ENCODE measurements around the gene ISG15.
"Not testable (repeated sequence)": the region's sequence is repeated elsewhere in the genome, so short reads cannot be mapped to it uniquely, and the experiment has no call there.

Gene ISG15

DNA sequence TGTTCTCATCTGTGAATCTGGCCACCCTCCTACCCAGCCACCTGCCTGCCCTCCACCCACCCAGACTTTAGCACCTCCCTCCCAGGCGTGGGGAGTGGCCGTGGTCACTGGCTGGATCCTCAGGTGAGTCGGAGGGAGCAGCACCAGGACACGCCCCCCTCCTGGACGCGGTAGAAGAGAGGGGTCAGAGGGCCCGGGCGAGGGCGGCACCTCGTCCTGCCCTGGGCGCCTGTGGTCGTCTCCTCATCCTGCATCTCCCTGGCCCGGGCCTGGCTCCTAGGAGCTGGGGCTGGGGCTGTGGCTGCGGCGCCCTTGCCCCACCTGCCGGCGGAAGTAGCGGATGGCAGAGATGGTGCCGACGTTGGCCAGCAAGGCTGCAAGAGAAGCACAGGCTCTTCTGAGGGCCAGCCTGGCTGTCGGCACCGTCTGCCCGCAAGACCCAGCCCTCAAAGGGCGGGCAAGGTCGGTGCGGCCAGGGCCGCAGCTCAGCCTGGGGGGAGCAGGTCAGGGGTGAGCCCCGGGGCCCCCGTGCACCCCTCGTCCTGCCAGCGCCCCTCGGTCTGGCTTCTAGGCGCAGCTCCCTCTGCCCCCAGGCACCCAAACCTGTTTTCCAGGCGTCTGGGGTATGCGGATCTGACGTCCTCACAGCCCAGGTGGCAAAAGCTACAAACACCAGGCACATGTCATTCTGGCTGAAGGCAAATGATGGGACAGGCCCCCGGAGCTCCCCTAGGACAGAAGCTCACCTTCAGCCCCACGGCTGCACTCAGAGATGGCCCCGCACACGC lies 37.2 kb upstream of the ISG15 start:
- DNase-seq (ENCODE audit: low read depth) = peak; percentile 47

DNA sequence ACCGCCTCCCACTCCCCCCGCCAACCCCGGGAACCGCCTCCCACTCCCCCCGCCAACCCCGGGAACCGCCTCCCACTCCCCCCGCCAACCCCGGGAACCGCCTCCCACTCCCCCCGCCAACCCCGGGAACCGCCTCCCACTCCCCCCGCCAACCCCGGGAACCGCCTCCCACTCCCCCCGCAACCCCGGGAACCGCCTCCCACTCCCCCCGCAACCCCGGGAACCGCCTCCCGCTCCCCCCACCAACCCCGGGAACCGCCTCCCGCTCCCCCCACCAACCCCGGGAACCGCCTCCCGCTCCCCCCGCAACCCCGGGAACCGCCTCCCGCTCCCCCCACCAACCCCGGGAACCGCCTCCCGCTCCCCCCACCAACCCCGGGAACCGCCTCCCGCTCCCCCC lies 36.5 kb upstream of the ISG15 start:
- H3K4me3 ChIP-seq (replicated peaks; ENCODE audit: low read depth, low read length); DNase-seq (ENCODE audit: low read depth): not testable (repeated sequence)

More for the DNA sequence above, 37.2 kb upstream of the ISG15 start:
- no peak overlapping the region for H3K4me3 ChIP-seq (replicated peaks; ENCODE audit: low read depth, low read length)
- TF ChIP-seq, protein P1, sequence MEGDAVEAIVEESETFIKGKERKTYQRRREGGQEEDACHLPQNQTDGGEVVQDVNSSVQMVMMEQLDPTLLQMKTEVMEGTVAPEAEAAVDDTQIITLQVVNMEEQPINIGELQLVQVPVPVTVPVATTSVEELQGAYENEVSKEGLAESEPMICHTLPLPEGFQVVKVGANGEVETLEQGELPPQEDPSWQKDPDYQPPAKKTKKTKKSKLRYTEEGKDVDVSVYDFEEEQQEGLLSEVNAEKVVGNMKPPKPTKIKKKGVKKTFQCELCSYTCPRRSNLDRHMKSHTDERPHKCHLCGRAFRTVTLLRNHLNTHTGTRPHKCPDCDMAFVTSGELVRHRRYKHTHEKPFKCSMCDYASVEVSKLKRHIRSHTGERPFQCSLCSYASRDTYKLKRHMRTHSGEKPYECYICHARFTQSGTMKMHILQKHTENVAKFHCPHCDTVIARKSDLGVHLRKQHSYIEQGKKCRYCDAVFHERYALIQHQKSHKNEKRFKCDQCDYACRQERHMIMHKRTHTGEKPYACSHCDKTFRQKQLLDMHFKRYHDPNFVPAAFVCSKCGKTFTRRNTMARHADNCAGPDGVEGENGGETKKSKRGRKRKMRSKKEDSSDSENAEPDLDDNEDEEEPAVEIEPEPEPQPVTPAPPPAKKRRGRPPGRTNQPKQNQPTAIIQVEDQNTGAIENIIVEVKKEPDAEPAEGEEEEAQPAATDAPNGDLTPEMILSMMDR (IDR thresholded peaks at IDR 0.05; ENCODE audit: low read length, missing control alignments) = peak; percentile 38

DNA sequence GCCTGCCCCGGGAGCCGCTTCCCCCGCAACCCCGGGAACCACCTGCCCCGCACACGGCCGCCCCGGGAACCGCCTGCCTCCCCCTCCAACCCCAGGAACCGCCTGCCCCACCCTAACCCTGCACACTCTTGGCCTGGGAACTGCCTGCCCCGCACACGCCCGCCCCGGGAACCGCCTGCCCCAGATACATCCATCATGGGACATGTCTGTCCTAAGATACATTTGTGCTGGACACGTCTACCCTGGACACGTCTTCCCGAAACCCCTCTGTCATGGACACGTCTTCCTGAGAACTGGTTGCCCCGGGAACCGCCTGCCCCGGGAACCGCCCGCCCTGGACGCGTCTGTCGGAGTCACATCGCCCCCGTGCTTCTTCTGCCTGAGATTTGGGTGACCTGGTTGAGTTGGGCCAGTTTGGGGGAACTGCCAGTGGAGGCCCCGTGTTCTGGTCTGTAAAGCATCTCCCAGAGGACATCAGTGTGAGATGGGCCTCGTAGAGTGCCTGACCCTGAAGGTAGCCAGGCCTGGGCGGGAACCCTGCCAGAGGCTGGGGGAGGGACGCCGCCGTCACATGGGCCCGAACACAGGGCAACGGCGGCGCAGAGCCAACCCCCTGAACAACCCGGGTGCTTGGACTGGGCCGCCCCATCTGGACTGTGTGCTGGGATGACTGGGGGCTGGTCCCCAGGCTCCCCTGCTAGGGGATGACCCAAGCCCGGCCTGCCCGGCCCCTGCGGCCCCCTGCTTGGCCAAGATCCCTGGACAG lies 35.0 kb upstream of the ISG15 start:
- no peak for DNase-seq (ENCODE audit: low read depth)
- TF ChIP-seq, protein P1 (IDR thresholded peaks at IDR 0.05; ENCODE audit: low read length, missing control alignments) = no peak
- H3K4me3 ChIP-seq (replicated peaks; ENCODE audit: low read depth, low read length) = no peak overlapping the region

DNA sequence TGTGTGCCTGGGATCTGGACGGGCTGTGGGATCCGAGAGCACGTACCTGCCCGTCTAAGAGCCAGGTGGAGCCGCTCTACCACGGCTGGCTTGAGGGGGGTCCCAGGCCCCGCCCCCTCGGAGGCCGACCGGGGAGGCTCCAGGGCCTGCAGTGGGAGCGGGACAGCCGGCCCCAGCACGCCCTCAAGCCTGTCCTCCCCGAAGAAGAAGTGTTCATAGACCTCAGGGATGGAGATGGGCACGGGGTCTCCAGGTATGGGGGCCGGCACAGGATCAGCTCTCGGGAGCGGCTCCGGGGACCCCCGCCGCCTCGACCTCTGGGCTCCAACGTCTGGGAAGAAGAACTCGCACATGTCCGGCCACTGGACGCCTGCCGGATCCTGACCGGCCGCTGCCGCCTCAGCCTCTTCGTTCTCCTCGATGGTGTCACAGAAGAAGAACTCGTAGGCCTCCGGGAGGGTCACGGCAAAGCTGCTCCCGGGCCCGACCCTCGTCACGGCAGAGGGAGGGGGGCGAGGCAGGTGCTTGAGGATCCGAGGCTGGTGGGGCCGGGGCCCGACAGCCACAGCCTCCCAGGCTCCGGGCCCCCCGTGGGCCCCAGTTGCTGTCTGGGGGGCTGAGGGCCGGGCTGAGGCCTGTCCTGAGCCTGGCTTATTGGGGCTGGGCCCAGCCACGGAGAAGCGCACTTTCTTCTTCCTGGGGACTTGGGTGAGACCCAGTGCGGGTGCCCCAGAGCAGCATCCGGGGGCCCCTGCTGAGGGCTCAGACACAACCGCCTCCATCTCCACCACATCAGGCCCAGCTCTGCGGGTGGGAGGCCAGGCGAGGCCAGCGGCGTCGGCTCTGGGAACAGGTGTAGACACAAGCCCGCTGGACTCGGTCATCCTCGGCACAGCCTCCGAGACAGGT lies 34.2 kb upstream of the ISG15 start:
- TF ChIP-seq, protein P1 (IDR thresholded peaks at IDR 0.05; ENCODE audit: low read length, missing control alignments) = no peak
- no peak for DNase-seq (ENCODE audit: low read depth)
- H3K4me3 ChIP-seq (replicated peaks; ENCODE audit: low read depth, low read length) = no peak overlapping the region

DNA sequence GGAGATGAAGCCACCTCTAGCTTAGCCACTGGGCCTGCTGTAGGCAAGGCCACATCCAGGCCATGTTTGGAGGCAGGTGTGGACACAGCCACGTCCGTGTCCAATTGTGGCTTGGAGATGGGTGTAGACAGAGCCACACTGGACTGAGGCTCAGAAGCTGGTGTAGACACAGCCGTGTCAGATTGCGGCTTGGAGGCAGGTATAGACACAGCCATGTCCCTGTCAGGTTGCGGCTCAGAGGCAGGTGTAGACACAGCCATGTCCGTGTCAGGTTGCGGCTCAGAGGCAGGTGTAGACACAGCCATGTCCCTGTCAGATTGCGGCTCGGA lies 33.6 kb upstream of the ISG15 start:
- H3K4me3 ChIP-seq (replicated peaks; ENCODE audit: low read depth, low read length) = no peak overlapping the region

DNA sequence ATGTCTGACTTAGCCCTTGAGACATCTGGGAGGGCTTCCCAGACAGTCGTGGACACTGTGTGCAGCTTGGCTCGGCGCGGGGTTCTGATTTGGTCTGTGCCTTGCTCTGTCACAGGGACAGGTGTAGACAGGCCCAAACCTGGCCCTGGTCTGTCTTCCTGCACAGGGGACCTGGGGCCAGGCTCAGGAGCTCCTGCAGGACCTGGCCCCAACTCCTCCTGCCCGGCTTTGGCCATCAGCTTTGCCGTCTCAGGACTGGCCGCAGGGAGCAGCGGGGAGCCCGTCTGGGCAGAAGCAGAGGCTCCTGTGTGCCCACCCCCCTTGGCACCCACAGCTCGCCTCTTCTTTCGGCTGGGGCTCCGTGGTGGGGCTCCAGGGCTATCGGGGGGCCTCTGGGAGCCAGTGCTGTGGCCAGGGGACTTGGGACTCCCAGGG lies 33.1 kb upstream of the ISG15 start:
- TF ChIP-seq, protein P1 (IDR thresholded peaks at IDR 0.05; ENCODE audit: low read length, missing control alignments) = no peak
- no peak for DNase-seq (ENCODE audit: low read depth)
- H3K4me3 ChIP-seq (replicated peaks; ENCODE audit: low read depth, low read length) = no peak overlapping the region

More for the DNA sequence above, 33.6 kb upstream of the ISG15 start:
- TF ChIP-seq, protein P1 (IDR thresholded peaks at IDR 0.05; ENCODE audit: low read length, missing control alignments) = no peak
- DNase-seq (ENCODE audit: low read depth) = no peak

Data from fibroblast of pulmonary artery (primary cell).